ENCODE measurements around the gene NBEA.

GRCh38 chr13:35472323-35472881, 530.3 kb downstream of the NBEA start:
- TF ChIP-seq, protein P1, sequence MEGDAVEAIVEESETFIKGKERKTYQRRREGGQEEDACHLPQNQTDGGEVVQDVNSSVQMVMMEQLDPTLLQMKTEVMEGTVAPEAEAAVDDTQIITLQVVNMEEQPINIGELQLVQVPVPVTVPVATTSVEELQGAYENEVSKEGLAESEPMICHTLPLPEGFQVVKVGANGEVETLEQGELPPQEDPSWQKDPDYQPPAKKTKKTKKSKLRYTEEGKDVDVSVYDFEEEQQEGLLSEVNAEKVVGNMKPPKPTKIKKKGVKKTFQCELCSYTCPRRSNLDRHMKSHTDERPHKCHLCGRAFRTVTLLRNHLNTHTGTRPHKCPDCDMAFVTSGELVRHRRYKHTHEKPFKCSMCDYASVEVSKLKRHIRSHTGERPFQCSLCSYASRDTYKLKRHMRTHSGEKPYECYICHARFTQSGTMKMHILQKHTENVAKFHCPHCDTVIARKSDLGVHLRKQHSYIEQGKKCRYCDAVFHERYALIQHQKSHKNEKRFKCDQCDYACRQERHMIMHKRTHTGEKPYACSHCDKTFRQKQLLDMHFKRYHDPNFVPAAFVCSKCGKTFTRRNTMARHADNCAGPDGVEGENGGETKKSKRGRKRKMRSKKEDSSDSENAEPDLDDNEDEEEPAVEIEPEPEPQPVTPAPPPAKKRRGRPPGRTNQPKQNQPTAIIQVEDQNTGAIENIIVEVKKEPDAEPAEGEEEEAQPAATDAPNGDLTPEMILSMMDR (IDR thresholded peaks at IDR 0.05; ENCODE audit: poor library complexity) = no peak
- TF ChIP-seq EZH2phosphoT487 (IDR thresholded peaks at IDR 0.05; ENCODE audit: low read depth, severe bottlenecking, unreplicated experiment) (no peak), EZH2 (IDR thresholded peaks at IDR 0.05; ENCODE audit: borderline replicate concordance) (no peak)

Data from hepatocyte (in vitro differentiated cells).